ENCODE results near the gene RUNX2.
A peak's percentile ranks its signal among the peaks of the same experiment; 100 is the strongest.

The RUNX2 gene

GRCh38 chr6:45586216-45587171 lies 258.4 kb downstream of the RUNX2 start:
- Histone ChIP-seq H3K36me3 (ENCODE audit: insufficient read depth, low read length) (no peaks in the 10 kb centered on the region), H3K27ac (ENCODE audit: low read depth, low read length) (no peak overlapping the region)

GRCh38 chr6:45587229-45588060 lies 259.3 kb downstream of the RUNX2 start:
- no peaks in the 10 kb centered on the region for H3K36me3 ChIP-seq (ENCODE audit: insufficient read depth, low read length)
- H3K4me3 ChIP-seq (ENCODE audit: low read depth, low read length) = no peak overlapping the region
- peaks cover 25% of the 10 kb centered on the region for H3K4me1 ChIP-seq (ENCODE audit: control insufficient read depth, insufficient read depth, low read length, unreplicated experiment)
- H3K27me3 ChIP-seq (ENCODE audit: insufficient read depth, low read length) = no peaks in the 10 kb centered on the region
- no peaks in the 10 kb centered on the region for H3K79me2 ChIP-seq (ENCODE audit: control insufficient read depth, insufficient read depth, low read length, unreplicated experiment)
- H2AFZ ChIP-seq (ENCODE audit: low read length, unreplicated experiment) = no peak overlapping the region
- H3K27ac ChIP-seq (ENCODE audit: low read depth, low read length) = no peak overlapping the region

More at GRCh38 chr6:45586216-45587171, 258.4 kb downstream of the RUNX2 start:
- Histone ChIP-seq H3K79me2 (ENCODE audit: control insufficient read depth, insufficient read depth, low read length, unreplicated experiment) (no peaks in the 10 kb centered on the region), H3K27me3 (ENCODE audit: insufficient read depth, low read length) (no peaks in the 10 kb centered on the region), H2AFZ (ENCODE audit: low read length, unreplicated experiment) (no peak overlapping the region), H3K4me1 (ENCODE audit: control insufficient read depth, insufficient read depth, low read length, unreplicated experiment) (peaks cover 18% of the 10 kb centered on the region), H3K4me3 (ENCODE audit: low read depth, low read length) (no peak overlapping the region)

- Histone ChIP-seq H2AFZ (ENCODE audit: low read length, unreplicated experiment) (no peak overlapping the region), H3K36me3 (ENCODE audit: insufficient read depth, low read length) (no peaks in the 10 kb centered on the region), H3K4me3 (ENCODE audit: low read depth, low read length) (no peak overlapping the region), H3K79me2 (ENCODE audit: control insufficient read depth, insufficient read depth, low read length, unreplicated experiment) (no peaks in the 10 kb centered on the region), H3K27ac (ENCODE audit: low read depth, low read length) (no peak overlapping the region), H3K4me1 (ENCODE audit: control insufficient read depth, insufficient read depth, low read length, unreplicated experiment) (peaks cover 34% of the 10 kb centered on the region), H3K27me3 (ENCODE audit: insufficient read depth, low read length) (no peaks in the 10 kb centered on the region)
Measured at GRCh38 chr6:45589367-45589766, 261.2 kb downstream of the RUNX2 start.

GRCh38 chr6:45590226-45590625 lies 262.1 kb downstream of the RUNX2 start:
- Histone ChIP-seq H2AFZ (ENCODE audit: low read length, unreplicated experiment) (peak overlapping the region; percentile 68), H3K27ac (ENCODE audit: low read depth, low read length) (peak overlapping the region; percentile 65), H3K4me1 (ENCODE audit: control insufficient read depth, insufficient read depth, low read length, unreplicated experiment) (peaks cover 34% of the 10 kb centered on the region), H3K79me2 (ENCODE audit: control insufficient read depth, insufficient read depth, low read length, unreplicated experiment) (no peaks in the 10 kb centered on the region), H3K36me3 (ENCODE audit: insufficient read depth, low read length) (no peaks in the 10 kb centered on the region), H3K4me3 (ENCODE audit: low read depth, low read length) (no peak overlapping the region), H3K27me3 (ENCODE audit: insufficient read depth, low read length) (no peaks in the 10 kb centered on the region)

- H2AFZ ChIP-seq (ENCODE audit: low read length, unreplicated experiment) = peak overlapping the region; percentile 68
- H3K79me2 ChIP-seq (ENCODE audit: control insufficient read depth, insufficient read depth, low read length, unreplicated experiment) = no peaks in the 10 kb centered on the region
- H3K36me3 ChIP-seq (ENCODE audit: insufficient read depth, low read length) = no peaks in the 10 kb centered on the region
- H3K27me3 ChIP-seq (ENCODE audit: insufficient read depth, low read length) = no peaks in the 10 kb centered on the region
- peaks cover 34% of the 10 kb centered on the region for H3K4me1 ChIP-seq (ENCODE audit: control insufficient read depth, insufficient read depth, low read length, unreplicated experiment)
- H3K4me3 ChIP-seq (ENCODE audit: low read depth, low read length) = no peak overlapping the region
- peak overlapping the region; percentile 65 for H3K27ac ChIP-seq (ENCODE audit: low read depth, low read length)
Measured at GRCh38 chr6:45590696-45591184, 262.6 kb downstream of the RUNX2 start.

GRCh38 chr6:45591306-45591705 lies 263.2 kb downstream of the RUNX2 start:
- H3K36me3 ChIP-seq (ENCODE audit: insufficient read depth, low read length) = no peaks in the 10 kb centered on the region

GRCh38 chr6:45591890-45592289 lies 263.8 kb downstream of the RUNX2 start:
- Histone ChIP-seq H2AFZ (ENCODE audit: low read length, unreplicated experiment) (no peak overlapping the region), H3K36me3 (ENCODE audit: insufficient read depth, low read length) (no peaks in the 10 kb centered on the region), H3K79me2 (ENCODE audit: control insufficient read depth, insufficient read depth, low read length, unreplicated experiment) (no peaks in the 10 kb centered on the region), H3K4me1 (ENCODE audit: control insufficient read depth, insufficient read depth, low read length, unreplicated experiment) (peaks cover 34% of the 10 kb centered on the region), H3K4me3 (ENCODE audit: low read depth, low read length) (no peak overlapping the region), H3K27me3 (ENCODE audit: insufficient read depth, low read length) (no peaks in the 10 kb centered on the region), H3K27ac (ENCODE audit: low read depth, low read length) (no peak overlapping the region)

More at GRCh38 chr6:45591306-45591705, 263.2 kb downstream of the RUNX2 start:
- no peaks in the 10 kb centered on the region for H3K27me3 ChIP-seq (ENCODE audit: insufficient read depth, low read length)
- peak overlapping the region; percentile 68 for H2AFZ ChIP-seq (ENCODE audit: low read length, unreplicated experiment)
- H3K4me3 ChIP-seq (ENCODE audit: low read depth, low read length) = no peak overlapping the region
- H3K4me1 ChIP-seq (ENCODE audit: control insufficient read depth, insufficient read depth, low read length, unreplicated experiment) = peaks cover 34% of the 10 kb centered on the region
- peak overlapping the region; percentile 65 for H3K27ac ChIP-seq (ENCODE audit: low read depth, low read length)
- H3K79me2 ChIP-seq (ENCODE audit: control insufficient read depth, insufficient read depth, low read length, unreplicated experiment) = no peaks in the 10 kb centered on the region

GRCh38 chr6:45592991-45593390 lies 264.9 kb downstream of the RUNX2 start:
- Histone ChIP-seq H3K27me3 (ENCODE audit: insufficient read depth, low read length) (no peaks in the 10 kb centered on the region), H3K27ac (ENCODE audit: low read depth, low read length) (no peak overlapping the region), H2AFZ (ENCODE audit: low read length, unreplicated experiment) (peak overlapping the region; percentile 33), H3K79me2 (ENCODE audit: control insufficient read depth, insufficient read depth, low read length, unreplicated experiment) (no peaks in the 10 kb centered on the region), H3K4me3 (ENCODE audit: low read depth, low read length) (no peak overlapping the region), H3K36me3 (ENCODE audit: insufficient read depth, low read length) (no peaks in the 10 kb centered on the region), H3K4me1 (ENCODE audit: control insufficient read depth, insufficient read depth, low read length, unreplicated experiment) (peaks cover 34% of the 10 kb centered on the region)

- no peak overlapping the region for H3K27ac ChIP-seq (ENCODE audit: low read depth, low read length)
Measured at GRCh38 chr6:45595010-45595851, 267.1 kb downstream of the RUNX2 start.

GRCh38 chr6:45597424-45597823 lies 269.3 kb downstream of the RUNX2 start:
- no peaks in the 10 kb centered on the region for H3K79me2 ChIP-seq (ENCODE audit: control insufficient read depth, insufficient read depth, low read length, unreplicated experiment)
- no peak overlapping the region for H3K27ac ChIP-seq (ENCODE audit: low read depth, low read length)
- H3K4me3 ChIP-seq (ENCODE audit: low read depth, low read length) = no peak overlapping the region
- no peak overlapping the region for H2AFZ ChIP-seq (ENCODE audit: low read length, unreplicated experiment)
- no peaks in the 10 kb centered on the region for H3K27me3 ChIP-seq (ENCODE audit: insufficient read depth, low read length)
- H3K4me1 ChIP-seq (ENCODE audit: control insufficient read depth, insufficient read depth, low read length, unreplicated experiment) = peaks cover 9% of the 10 kb centered on the region
- H3K36me3 ChIP-seq (ENCODE audit: insufficient read depth, low read length) = no peaks in the 10 kb centered on the region

More at GRCh38 chr6:45595010-45595851, 267.1 kb downstream of the RUNX2 start:
- Histone ChIP-seq H3K36me3 (ENCODE audit: insufficient read depth, low read length) (no peaks in the 10 kb centered on the region), H3K27me3 (ENCODE audit: insufficient read depth, low read length) (no peaks in the 10 kb centered on the region), H3K79me2 (ENCODE audit: control insufficient read depth, insufficient read depth, low read length, unreplicated experiment) (no peaks in the 10 kb centered on the region), H3K4me1 (ENCODE audit: control insufficient read depth, insufficient read depth, low read length, unreplicated experiment) (peaks cover 28% of the 10 kb centered on the region), H3K4me3 (ENCODE audit: low read depth, low read length) (no peak overlapping the region), H2AFZ (ENCODE audit: low read length, unreplicated experiment) (no peak overlapping the region)
